ENCODE results near the gene KCNG2.

The KCNG2 gene

DNA sequence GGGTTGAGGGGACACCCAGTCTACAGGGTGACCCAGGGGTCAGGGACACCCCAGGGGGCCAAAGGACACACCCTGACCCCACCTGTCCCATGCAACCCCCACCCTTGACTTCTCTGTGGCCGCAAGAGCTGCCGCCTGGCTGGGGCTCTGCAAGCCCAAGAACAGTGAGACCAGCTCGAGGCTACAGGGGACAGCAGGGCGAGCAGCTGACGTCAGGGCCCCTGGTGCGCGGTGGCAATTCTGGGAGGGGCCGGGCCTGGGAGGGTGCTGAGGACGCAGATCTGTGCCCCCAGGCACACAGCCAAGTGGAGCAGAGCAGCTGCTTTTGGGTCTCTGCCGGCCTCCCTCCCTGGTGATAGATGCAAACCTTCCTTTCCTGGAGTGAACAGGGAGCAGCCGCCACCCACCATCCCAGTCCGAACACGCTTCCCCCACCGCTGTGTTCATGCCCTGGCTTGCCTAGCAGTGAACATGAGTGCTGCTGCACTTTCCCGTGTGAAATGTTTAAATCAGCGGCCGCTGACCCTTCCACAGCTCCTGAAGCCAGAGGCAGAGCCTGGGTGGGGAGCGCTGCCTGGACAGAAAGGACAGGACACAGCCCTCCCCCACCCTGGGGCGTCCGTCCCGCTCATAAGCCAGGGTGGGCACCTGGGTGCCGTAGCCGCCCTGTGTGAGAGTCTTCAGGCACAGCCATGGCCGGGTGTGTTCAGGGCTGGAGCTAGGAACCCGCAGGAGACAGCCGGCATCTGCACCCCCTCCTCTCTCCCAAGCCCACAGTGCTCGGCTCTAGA lies 106.8 kb downstream of the KCNG2 start:
- H3K4me2 ChIP-seq (ENCODE audit: low read depth, low read length, poor library complexity, severe bottlenecking) = no peak overlapping the region
- no peaks in the 10 kb centered on the region for H3K9me3 ChIP-seq (ENCODE audit: insufficient read depth, low read depth, low read length)
- H3K4me1 ChIP-seq (ENCODE audit: insufficient read depth, low read length, poor library complexity, severe bottlenecking) = no peaks in the 10 kb centered on the region
- H3F3A ChIP-seq (ENCODE audit: low read depth) = no peaks in the 10 kb centered on the region
- H2AFZ ChIP-seq (ENCODE audit: low read length) = no peak overlapping the region
- no peaks in the 10 kb centered on the region for H3K79me2 ChIP-seq (ENCODE audit: insufficient read depth, low read length)
- H3K9me2 ChIP-seq (replicated peaks; ENCODE audit: low read depth, low read length) = no peaks in the 10 kb centered on the region
- no peaks in the 10 kb centered on the region; the same call in 1 of the 2 replicates for H3K36me3 ChIP-seq (ENCODE audit: insufficient read depth, low read length)
- no peak overlapping the region for H3K4me3 ChIP-seq (ENCODE audit: low read length, poor library complexity, severe bottlenecking)
- no peaks in the 10 kb centered on the region for H3K27me3 ChIP-seq (ENCODE audit: insufficient read depth, low read length, poor library complexity, severe bottlenecking)
- no peak overlapping the region for H3K9ac ChIP-seq (ENCODE audit: low read depth, low read length, poor library complexity, severe bottlenecking)
- TF ChIP-seq, protein P1, sequence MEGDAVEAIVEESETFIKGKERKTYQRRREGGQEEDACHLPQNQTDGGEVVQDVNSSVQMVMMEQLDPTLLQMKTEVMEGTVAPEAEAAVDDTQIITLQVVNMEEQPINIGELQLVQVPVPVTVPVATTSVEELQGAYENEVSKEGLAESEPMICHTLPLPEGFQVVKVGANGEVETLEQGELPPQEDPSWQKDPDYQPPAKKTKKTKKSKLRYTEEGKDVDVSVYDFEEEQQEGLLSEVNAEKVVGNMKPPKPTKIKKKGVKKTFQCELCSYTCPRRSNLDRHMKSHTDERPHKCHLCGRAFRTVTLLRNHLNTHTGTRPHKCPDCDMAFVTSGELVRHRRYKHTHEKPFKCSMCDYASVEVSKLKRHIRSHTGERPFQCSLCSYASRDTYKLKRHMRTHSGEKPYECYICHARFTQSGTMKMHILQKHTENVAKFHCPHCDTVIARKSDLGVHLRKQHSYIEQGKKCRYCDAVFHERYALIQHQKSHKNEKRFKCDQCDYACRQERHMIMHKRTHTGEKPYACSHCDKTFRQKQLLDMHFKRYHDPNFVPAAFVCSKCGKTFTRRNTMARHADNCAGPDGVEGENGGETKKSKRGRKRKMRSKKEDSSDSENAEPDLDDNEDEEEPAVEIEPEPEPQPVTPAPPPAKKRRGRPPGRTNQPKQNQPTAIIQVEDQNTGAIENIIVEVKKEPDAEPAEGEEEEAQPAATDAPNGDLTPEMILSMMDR (conservative IDR thresholded peaks at IDR 0.05; ENCODE audit: low read length) = no peak
- no peak for TF ChIP-seq EZH2phosphoT487 (IDR thresholded peaks at IDR 0.05; ENCODE audit: borderline replicate concordance)
- H4K20me1 ChIP-seq (ENCODE audit: insufficient read depth, low read length, poor library complexity, severe bottlenecking) = no peaks in the 10 kb centered on the region

DNA sequence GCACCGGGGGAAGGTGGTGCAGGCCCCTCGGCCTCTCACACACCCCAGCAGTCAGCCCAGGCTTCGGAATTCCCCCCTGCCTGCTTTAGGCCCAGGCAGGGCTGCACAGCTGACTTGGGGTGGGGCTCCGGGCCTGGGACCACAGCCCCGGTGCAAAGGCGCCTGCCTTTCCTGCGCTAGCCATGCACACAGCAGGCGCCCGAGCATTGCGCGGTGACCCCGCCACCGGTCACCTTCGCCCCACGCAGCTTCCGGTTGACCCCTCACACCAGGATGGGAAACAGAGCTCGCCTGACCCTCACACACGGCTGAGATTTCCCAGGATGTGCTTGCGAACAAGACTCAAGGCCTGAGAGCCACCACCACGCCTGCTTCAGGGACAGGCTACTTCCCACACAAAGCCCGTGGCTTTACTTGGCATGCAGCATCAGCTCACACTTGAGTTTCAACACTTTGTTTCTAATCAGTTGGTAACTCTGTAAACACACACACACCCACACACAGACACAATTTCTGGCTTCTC lies 107.7 kb downstream of the KCNG2 start:
- no peaks in the 10 kb centered on the region for H4K20me1 ChIP-seq (ENCODE audit: insufficient read depth, low read length, poor library complexity, severe bottlenecking)
- TF ChIP-seq, protein P1 (conservative IDR thresholded peaks at IDR 0.05; ENCODE audit: low read length) = no peak
- TF ChIP-seq EZH2phosphoT487 (IDR thresholded peaks at IDR 0.05; ENCODE audit: borderline replicate concordance) = no peak
- no peak overlapping the region for H3K4me2 ChIP-seq (ENCODE audit: low read depth, low read length, poor library complexity, severe bottlenecking)
- no peak overlapping the region for H3K9ac ChIP-seq (ENCODE audit: low read depth, low read length, poor library complexity, severe bottlenecking)
- no peak overlapping the region for H2AFZ ChIP-seq (ENCODE audit: low read length)
- H3K4me1 ChIP-seq (ENCODE audit: insufficient read depth, low read length, poor library complexity, severe bottlenecking) = no peaks in the 10 kb centered on the region
- H3K79me2 ChIP-seq (ENCODE audit: insufficient read depth, low read length) = no peaks in the 10 kb centered on the region
- no peaks in the 10 kb centered on the region; the same call in 1 of the 2 replicates for H3K36me3 ChIP-seq (ENCODE audit: insufficient read depth, low read length)
- no peaks in the 10 kb centered on the region for H3F3A ChIP-seq (ENCODE audit: low read depth)
- no peaks in the 10 kb centered on the region for H3K27me3 ChIP-seq (ENCODE audit: insufficient read depth, low read length, poor library complexity, severe bottlenecking)
- H3K9me3 ChIP-seq (ENCODE audit: insufficient read depth, low read depth, low read length) = no peaks in the 10 kb centered on the region
- no peaks in the 10 kb centered on the region for H3K9me2 ChIP-seq (replicated peaks; ENCODE audit: low read depth, low read length)
- H3K4me3 ChIP-seq (ENCODE audit: low read length, poor library complexity, severe bottlenecking) = no peak overlapping the region

DNA sequence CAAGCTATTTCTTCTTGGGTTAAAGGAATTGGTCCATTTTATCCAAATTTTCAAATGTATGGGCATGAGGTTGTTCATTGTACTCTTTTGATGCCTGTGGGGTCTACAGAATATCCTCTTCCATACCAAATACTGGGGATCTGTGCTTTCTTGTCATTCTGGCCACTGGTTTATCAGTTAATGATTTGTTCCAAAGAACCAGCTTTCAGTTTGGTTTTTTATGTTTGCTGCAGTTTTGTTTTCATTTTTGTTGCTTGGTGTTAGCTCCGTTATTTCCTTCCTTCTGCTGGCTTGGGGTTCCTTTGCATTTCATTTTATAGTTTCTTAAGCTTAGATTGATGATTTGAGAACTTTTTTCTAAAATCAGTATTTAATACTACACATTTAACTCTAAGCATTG lies 108.3 kb downstream of the KCNG2 start:
- Histone ChIP-seq H3K4me1 (ENCODE audit: insufficient read depth, low read length, poor library complexity, severe bottlenecking) (no peaks in the 10 kb centered on the region), H2AFZ (ENCODE audit: low read length) (no peak overlapping the region), H3K9me2 (replicated peaks; ENCODE audit: low read depth, low read length) (no peaks in the 10 kb centered on the region), H4K20me1 (ENCODE audit: insufficient read depth, low read length, poor library complexity, severe bottlenecking) (no peaks in the 10 kb centered on the region), H3K79me2 (ENCODE audit: insufficient read depth, low read length) (no peaks in the 10 kb centered on the region), H3K27me3 (ENCODE audit: insufficient read depth, low read length, poor library complexity, severe bottlenecking) (no peaks in the 10 kb centered on the region), H3K9ac (ENCODE audit: low read depth, low read length, poor library complexity, severe bottlenecking) (no peak overlapping the region), H3F3A (ENCODE audit: low read depth) (no peaks in the 10 kb centered on the region), H3K36me3 (ENCODE audit: insufficient read depth, low read length) (no peaks in the 10 kb centered on the region; the same call in 1 of the 2 replicates), H3K4me2 (ENCODE audit: low read depth, low read length, poor library complexity, severe bottlenecking) (no peak overlapping the region), H3K9me3 (ENCODE audit: insufficient read depth, low read depth, low read length) (no peaks in the 10 kb centered on the region), H3K4me3 (ENCODE audit: low read length, poor library complexity, severe bottlenecking) (no peak overlapping the region)
- no peak for TF ChIP-seq EZH2phosphoT487 (IDR thresholded peaks at IDR 0.05; ENCODE audit: borderline replicate concordance)
- TF ChIP-seq, protein P1 (conservative IDR thresholded peaks at IDR 0.05; ENCODE audit: low read length) = no peak

Data from Loucy (cell line).